Measurements from ENCODE around the gene PATE3. TPM values are rescaled to one million over a fixed set of nuclear protein-coding genes. Genes with fewer than 3 reads are reported as not detected.

PATE3 gene
- polyA plus RNA-seq, 1 experiment: not detected

DNA sequence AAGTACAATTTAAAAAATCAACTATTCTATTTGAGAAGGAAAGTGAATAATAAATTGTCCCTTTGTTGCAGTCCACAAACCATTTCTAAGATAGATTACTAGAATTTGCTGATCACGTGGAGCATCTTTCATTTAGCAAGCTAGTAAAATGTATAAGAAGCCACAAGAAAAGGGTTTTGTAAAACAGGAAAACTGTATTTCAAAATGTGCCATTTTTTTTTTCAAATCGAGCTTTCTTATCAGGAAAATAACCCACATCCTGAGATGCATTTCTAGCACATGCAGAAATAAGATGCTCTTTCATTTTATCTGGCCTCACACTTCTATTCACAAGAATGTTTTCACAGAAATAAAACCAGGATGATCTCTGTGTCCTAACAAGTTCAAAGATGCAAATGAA, 3.2 kb upstream of the PATE3 start:
- Histone ChIP-seq H3K27me3 (ENCODE audit: control insufficient read depth, insufficient read depth, low read length) (no peaks in the 10 kb centered on the region), H3K9me3 (ENCODE audit: control insufficient read depth, insufficient read depth, low read length) (no peaks in the 10 kb centered on the region), H3K4me3 (ENCODE audit: low read depth, low read length) (no peak overlapping the region), H3K27ac (ENCODE audit: low read depth, low read length) (no peak overlapping the region)
- DNase-seq (ENCODE audit: low read depth, low spot score): no peak
- no peak for TF ChIP-seq CTCF (IDR thresholded peaks at IDR 0.05; ENCODE audit: low read depth, low read length)
- ChIA-PET CTCF (no interaction called here), POLR2A (no interaction called here)

DNA sequence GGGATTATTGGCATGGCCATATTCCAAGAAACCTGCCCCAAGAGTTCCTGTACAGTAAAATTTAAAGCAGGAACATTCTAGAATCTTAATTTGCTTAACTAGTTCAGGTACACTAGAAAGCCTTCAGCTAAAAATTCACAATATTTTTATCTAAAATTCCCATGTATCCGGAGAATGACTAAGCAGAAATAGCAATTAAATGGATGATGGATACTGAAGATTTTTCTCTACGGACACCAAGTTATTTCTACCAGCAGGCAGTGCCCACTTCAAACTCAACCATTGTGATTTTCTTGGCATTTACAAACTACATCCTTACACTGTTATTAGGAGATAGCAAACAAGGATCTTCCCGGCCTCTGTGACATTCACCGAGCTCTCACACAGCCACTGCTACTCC, 2.9 kb downstream of the PATE3 start:
- CTCF ChIA-PET: no interaction called here

DNA sequence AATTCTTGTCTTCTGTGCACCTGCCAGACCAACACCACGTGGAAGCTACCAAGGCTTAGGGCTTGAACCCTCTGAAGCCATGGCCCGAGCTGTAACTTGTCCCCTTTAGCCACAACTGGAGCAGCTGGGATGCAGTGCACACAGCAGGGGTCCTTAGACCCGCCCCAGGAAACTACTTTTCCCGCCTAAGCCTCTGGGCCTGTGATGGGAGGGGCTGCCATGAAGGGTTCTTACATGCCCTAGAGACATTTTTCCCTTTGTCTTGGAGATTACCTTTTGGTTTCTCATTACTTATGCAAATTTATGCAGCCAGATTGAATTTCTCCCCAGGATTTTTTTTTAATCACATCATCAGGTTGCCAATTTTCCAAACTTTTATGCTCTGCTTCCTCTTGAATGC, 9.7 kb downstream of the PATE3 start:
- H3K4me3 ChIP-seq (ENCODE audit: low read depth, low read length): no peak overlapping the region
- ChIA-PET CTCF (no interaction called here), POLR2A (no interaction called here)
- no peak for DNase-seq (ENCODE audit: low read depth, low spot score)
- no peaks in the 10 kb centered on the region for H3K27me3 ChIP-seq (ENCODE audit: control insufficient read depth, insufficient read depth, low read length)
- no peak for TF ChIP-seq CTCF (IDR thresholded peaks at IDR 0.05; ENCODE audit: low read depth, low read length)
- no peak overlapping the region for H3K27ac ChIP-seq (ENCODE audit: low read depth, low read length)
- H3K9me3 ChIP-seq (ENCODE audit: control insufficient read depth, insufficient read depth, low read length): no peaks in the 10 kb centered on the region

More for the DNA sequence above, 2.9 kb downstream of the PATE3 start:
- Histone ChIP-seq H3K27me3 (ENCODE audit: control insufficient read depth, insufficient read depth, low read length) (no peaks in the 10 kb centered on the region), H3K27ac (ENCODE audit: low read depth, low read length) (no peak overlapping the region), H3K4me3 (ENCODE audit: low read depth, low read length) (no peak overlapping the region), H3K9me3 (ENCODE audit: control insufficient read depth, insufficient read depth, low read length) (no peaks in the 10 kb centered on the region)
- POLR2A ChIA-PET: no interaction called here
- DNase-seq (ENCODE audit: low read depth, low spot score): no peak
- no peak for TF ChIP-seq CTCF (IDR thresholded peaks at IDR 0.05; ENCODE audit: low read depth, low read length)

- DNase-seq (ENCODE audit: low read depth, low spot score): no peak
- no peak overlapping the region for H3K27ac ChIP-seq (ENCODE audit: low read depth, low read length)
- H3K27me3 ChIP-seq (ENCODE audit: control insufficient read depth, insufficient read depth, low read length): no peaks in the 10 kb centered on the region
- ChIA-PET CTCF (no interaction called here), POLR2A (no interaction called here)
- no peak for TF ChIP-seq CTCF (IDR thresholded peaks at IDR 0.05; ENCODE audit: low read depth, low read length)
- no peak overlapping the region for H3K4me3 ChIP-seq (ENCODE audit: low read depth, low read length)
- H3K9me3 ChIP-seq (ENCODE audit: control insufficient read depth, insufficient read depth, low read length): peaks cover 3% of the 10 kb centered on the region
Observed at GRCh38 chr11:125799808-125800207, 11.9 kb downstream of the PATE3 start.

DNA sequence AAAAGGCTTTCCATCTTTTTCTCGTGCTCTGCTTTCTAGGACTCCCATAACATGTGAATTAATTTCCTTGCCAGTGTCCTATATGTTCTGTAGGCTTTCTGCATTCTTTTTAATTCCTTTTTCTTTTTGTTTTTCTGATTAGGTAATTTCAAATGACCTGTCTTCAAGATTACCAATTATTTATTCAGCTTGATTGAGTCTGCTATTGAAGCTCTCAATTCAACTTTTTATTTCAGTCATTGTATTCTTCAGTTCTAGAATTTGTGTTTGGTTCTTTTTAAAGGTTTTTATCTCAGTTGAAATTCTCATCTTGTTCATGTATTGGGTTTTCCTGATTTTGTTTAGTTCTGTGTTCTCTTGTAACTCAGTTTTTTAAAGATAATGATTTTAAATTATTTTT, 14.5 kb downstream of the PATE3 start:
- ChIA-PET POLR2A (no interaction called here), CTCF (no interaction called here)
- Histone ChIP-seq H3K4me3 (ENCODE audit: low read depth, low read length) (no peak overlapping the region), H3K27ac (ENCODE audit: low read depth, low read length) (no peak overlapping the region), H3K27me3 (ENCODE audit: control insufficient read depth, insufficient read depth, low read length) (no peaks in the 10 kb centered on the region), H3K9me3 (ENCODE audit: control insufficient read depth, insufficient read depth, low read length) (peaks cover 3% of the 10 kb centered on the region)
- no peak for TF ChIP-seq CTCF (IDR thresholded peaks at IDR 0.05; ENCODE audit: low read depth, low read length)
- DNase-seq (ENCODE audit: low read depth, low spot score): no peak

Data from AG04450 (cell line).